ENCODE measurements around the gene DYNC1I2.

DNA sequence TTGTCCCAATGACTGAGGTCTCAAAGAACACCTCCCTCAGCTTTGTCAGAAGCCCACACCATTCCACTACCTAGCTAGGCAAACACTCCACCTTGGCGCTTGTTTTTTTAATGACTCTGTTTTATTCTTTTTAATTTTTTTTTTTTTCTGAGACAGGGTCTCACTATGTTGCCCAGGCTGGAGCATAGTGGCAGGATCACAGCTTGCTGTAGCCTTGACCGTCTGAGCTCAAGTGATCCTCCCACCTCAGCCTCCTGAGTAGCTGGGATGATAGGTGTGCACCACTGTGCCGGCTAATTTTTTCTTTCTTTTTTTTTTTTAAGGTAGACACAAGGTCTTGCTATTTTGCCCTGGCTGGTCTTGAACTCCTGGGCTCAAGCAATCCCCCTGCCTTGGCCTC is 104.9 kb downstream of the DYNC1I2 start:
- TF ChIP-seq, protein P1, sequence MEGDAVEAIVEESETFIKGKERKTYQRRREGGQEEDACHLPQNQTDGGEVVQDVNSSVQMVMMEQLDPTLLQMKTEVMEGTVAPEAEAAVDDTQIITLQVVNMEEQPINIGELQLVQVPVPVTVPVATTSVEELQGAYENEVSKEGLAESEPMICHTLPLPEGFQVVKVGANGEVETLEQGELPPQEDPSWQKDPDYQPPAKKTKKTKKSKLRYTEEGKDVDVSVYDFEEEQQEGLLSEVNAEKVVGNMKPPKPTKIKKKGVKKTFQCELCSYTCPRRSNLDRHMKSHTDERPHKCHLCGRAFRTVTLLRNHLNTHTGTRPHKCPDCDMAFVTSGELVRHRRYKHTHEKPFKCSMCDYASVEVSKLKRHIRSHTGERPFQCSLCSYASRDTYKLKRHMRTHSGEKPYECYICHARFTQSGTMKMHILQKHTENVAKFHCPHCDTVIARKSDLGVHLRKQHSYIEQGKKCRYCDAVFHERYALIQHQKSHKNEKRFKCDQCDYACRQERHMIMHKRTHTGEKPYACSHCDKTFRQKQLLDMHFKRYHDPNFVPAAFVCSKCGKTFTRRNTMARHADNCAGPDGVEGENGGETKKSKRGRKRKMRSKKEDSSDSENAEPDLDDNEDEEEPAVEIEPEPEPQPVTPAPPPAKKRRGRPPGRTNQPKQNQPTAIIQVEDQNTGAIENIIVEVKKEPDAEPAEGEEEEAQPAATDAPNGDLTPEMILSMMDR (IDR thresholded peaks at IDR 0.05; ENCODE audit: insufficient read depth, low read depth, low read length): no peak
- no peak for TF ChIP-seq EZH2 (IDR thresholded peaks at IDR 0.05; ENCODE audit: insufficient read depth, low read length)
